Epithelial cell of esophagus (primary cell): Measurements from ENCODE around the gene AK8.

Experiments used
- DNase-seq: peaks from one replicate; pipeline ENCODE4 v3.0.0; 2010; ENCODE audit warnings: low read depth
- H3K4me3 ChIP-seq: 2 replicates; pipeline ENCODE4 v1.5.1; 2011; ENCODE audit warnings: mild to moderate bottlenecking, low read length, control low read depth
- TF ChIP-seq, protein P1 (sequence below): IDR thresholded peaks from 2 replicates; pipeline ENCODE4 v1.5.1; 2011; ENCODE audit warnings: low read depth, mild to moderate bottlenecking, low read length, control low read depth, inconsistent platforms; ENCODE audit not compliant: insufficient read depth; ENCODE audit errors: missing control alignments

Gene AK8

DNA sequence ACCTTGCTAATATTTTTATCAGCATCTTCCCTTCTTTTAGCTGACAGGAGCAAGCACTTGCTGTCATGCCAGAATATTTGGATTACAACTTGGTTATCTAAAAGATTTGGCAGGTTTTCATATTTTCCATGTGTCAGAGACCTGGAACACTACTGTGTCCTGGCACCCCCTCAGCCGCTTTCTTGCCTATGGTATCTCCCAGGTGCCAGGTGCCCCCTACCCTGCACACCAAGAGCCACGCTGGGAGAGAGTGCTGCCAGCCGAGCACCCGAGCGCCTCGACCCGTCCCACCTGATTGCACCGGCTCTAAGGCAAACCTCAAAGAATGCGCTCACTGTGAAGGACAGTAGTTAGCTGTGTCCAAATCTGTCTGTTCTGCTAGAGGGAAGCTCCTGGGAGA, 123.0 kb downstream of the AK8 start:
- DNase-seq = no peak
- no peak overlapping the region for H3K4me3 ChIP-seq

DNA sequence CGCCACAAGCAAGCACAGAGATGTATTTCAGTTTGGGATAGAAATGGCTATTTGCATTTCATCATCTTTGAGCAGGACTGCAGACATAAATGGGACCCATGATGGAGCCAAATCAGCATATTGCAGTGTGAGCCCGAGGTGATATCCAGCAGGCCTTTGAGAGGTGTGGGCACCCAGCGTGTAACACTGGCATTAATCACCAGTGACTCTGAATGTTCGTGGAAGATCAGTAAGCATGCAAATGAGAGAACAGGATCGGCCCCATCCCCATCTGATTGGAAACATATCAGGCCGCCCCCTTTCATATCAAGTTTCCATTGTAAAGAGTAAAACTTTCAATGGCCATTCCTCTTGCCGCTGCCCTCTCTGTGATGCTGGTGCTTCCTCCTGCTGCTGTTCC, 123.8 kb downstream of the AK8 start:
- no peak overlapping the region for H3K4me3 ChIP-seq
- TF ChIP-seq, protein P1, sequence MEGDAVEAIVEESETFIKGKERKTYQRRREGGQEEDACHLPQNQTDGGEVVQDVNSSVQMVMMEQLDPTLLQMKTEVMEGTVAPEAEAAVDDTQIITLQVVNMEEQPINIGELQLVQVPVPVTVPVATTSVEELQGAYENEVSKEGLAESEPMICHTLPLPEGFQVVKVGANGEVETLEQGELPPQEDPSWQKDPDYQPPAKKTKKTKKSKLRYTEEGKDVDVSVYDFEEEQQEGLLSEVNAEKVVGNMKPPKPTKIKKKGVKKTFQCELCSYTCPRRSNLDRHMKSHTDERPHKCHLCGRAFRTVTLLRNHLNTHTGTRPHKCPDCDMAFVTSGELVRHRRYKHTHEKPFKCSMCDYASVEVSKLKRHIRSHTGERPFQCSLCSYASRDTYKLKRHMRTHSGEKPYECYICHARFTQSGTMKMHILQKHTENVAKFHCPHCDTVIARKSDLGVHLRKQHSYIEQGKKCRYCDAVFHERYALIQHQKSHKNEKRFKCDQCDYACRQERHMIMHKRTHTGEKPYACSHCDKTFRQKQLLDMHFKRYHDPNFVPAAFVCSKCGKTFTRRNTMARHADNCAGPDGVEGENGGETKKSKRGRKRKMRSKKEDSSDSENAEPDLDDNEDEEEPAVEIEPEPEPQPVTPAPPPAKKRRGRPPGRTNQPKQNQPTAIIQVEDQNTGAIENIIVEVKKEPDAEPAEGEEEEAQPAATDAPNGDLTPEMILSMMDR = no peak
- DNase-seq = no peak

More for the DNA sequence above, 123.0 kb downstream of the AK8 start:
- TF ChIP-seq, protein P1 = no peak

- DNase-seq = no peak
- TF ChIP-seq, protein P1 = no peak
- no peak overlapping the region for H3K4me3 ChIP-seq
Measured at GRCh38 chr9:132753593-132753880, 124.5 kb downstream of the AK8 start.

- no peak for DNase-seq
Measured at GRCh38 chr9:132752877-132753592, 125.0 kb downstream of the AK8 start.

DNA sequence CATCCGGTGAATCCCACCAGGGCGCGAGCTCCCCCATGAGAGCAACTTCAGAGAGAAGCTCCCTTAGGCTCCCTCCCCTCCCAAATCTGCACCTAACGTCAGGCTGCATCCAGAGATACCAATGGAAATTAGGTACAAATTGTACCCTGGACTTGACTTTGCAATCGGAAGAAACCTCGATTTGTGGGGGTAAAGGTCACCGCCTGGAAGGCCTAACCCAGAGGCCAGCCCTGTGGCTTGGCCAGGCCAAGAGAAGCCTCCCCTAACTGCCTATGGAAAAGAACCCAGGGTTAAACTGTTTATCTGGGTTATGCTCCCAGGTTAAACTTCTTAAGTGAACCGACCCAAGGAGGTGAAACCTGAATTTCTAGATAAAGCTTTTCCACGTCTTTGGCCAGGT, 127.4 kb downstream of the AK8 start:
- H3K4me3 ChIP-seq = no peak overlapping the region
- no peak for DNase-seq
- TF ChIP-seq, protein P1 = no peak

More at GRCh38 chr9:132752877-132753592, 125.0 kb downstream of the AK8 start:
- H3K4me3 ChIP-seq = no peak overlapping the region
- TF ChIP-seq, protein P1 = no peak

GRCh38 chr9:132749306-132749705, 128.8 kb downstream of the AK8 start:
- TF ChIP-seq, protein P1 = no peak
- H3K4me3 ChIP-seq = no peak overlapping the region

GRCh38 chr9:132748450-132748849, 129.6 kb downstream of the AK8 start:
- no peak overlapping the region for H3K4me3 ChIP-seq
- no peak for DNase-seq
- TF ChIP-seq, protein P1 = no peak

More at GRCh38 chr9:132749306-132749705, 128.8 kb downstream of the AK8 start:
- no peak for DNase-seq
